GM12878 (cell line): ENCODE results near the gene BRINP3. TPM values are rescaled to one million over a fixed set of nuclear protein-coding genes. Genes with fewer than 3 reads are reported as not detected.

Experiments
- ATAC-seq: fragments of 200-7000 bp; cut with Tn5 transposase; 3 replicates; pipeline ENCODE4 v1.9.1; 2020; ENCODE audit warnings: mild to moderate bottlenecking, moderate library complexity
- BruUV-seq: library from RNA; stranded (reverse); fragments of 400-500 nt; replicated peaks from 2 replicates; lab custom pipeline; 2021; lab: Mats Ljungman, UMichigan
- CTCF ChIA-PET: fragments of 300-600 bp; sonication (Branson Sonifier 250); formaldehyde crosslinking; extraction: SDS; loops from one replicate; lab custom pipeline; 2021; ENCODE audit warnings: inconsistent platforms; lab: Yijun Ruan, JAX
- POLR2A ChIA-PET: fragments of 350-600 bp; formaldehyde crosslinking; extraction: SDS; loops from one replicate; lab custom pipeline; 2021; ENCODE audit warnings: inconsistent platforms; lab: Charles Lee
- RAD21 ChIA-PET: fragments of 300-600 bp; sonication (Branson Sonifier 250); formaldehyde crosslinking; loops from one replicate; lab custom pipeline; 2023; ENCODE audit warnings: antibody characterized with exemption; ENCODE audit not compliant: unreplicated experiment; lab: Charles Lee
- SMC1A ChIA-PET: fragments of 300-600 bp; sonication (Branson Sonifier 250); formaldehyde crosslinking; loops from one replicate; lab custom pipeline; 2023; ENCODE audit not compliant: unreplicated experiment, uncharacterized antibody; lab: Charles Lee
- DNase-seq: peaks from one replicate; pipeline ENCODE4 v3.0.0-alpha.2; 2011; ENCODE audit warnings: low read depth, low spot score
- FAIRE-seq: peaks from 3 replicates; lab custom pipeline; 2011; peaks lifted over from hg19 to GRCh38; lab: Jason Lieb, UNC
- H2AFZ ChIP-seq: 2 replicates; pipeline ENCODE4 v1.6.0; 2011; ENCODE audit warnings: low read depth, low read length, control low read depth; ENCODE audit not compliant: control insufficient read depth
- H3K27ac ChIP-seq: 2 replicates; pipeline ENCODE4 v1.5.1; 2011; ENCODE audit warnings: control low read depth; ENCODE audit not compliant: control insufficient read depth, insufficient read depth
- H3K27me3 ChIP-seq, 2 experiments: replicated peaks in 1 of 2; 2 replicates each; pipeline versions ENCODE4 v1.6.0 to v1.6.1; 2011; ENCODE audit warnings: low read length in 1 of 2; ENCODE audit not compliant: control insufficient read depth in 2 of 2, insufficient read depth in 2 of 2
- H3K36me3 ChIP-seq, 2 experiments: 2 replicates each; pipeline ENCODE4 v1.5.1; 2011; ENCODE audit warnings: low read length in 1 of 2; ENCODE audit not compliant: control insufficient read depth in 2 of 2, insufficient read depth in 2 of 2
- H3K4me1 ChIP-seq: 2 replicates; pipeline ENCODE4 v1.6.1; 2011; ENCODE audit warnings: mild to moderate bottlenecking, low read length, moderate library complexity, mixed read lengths; ENCODE audit not compliant: control insufficient read depth, insufficient read depth
- H3K4me2 ChIP-seq: 2 replicates; pipeline ENCODE4 v1.6.0; 2011; ENCODE audit warnings: control low read depth; ENCODE audit not compliant: control insufficient read depth, insufficient read depth
- H3K4me3 ChIP-seq: fragments of 200-600 bp; sonication (generic); 2 replicates; pipeline ENCODE4 v1.5.1; 2016
- H3K79me2 ChIP-seq: 2 replicates; pipeline ENCODE4 v1.6.0; 2011; ENCODE audit warnings: low read length; ENCODE audit not compliant: control insufficient read depth, insufficient read depth
- H3K9ac ChIP-seq: 2 replicates; pipeline ENCODE4 v1.8.0; 2011; ENCODE audit warnings: low read length, control low read depth, mixed read lengths; ENCODE audit not compliant: control insufficient read depth, insufficient read depth
- H3K9me3 ChIP-seq: replicated peaks from 3 replicates; pipeline ENCODE4 v1.5.1; 2011; ENCODE audit warnings: mild to moderate bottlenecking, low read length; ENCODE audit not compliant: control insufficient read depth, insufficient read depth
- H4K20me1 ChIP-seq: 2 replicates; pipeline ENCODE4 v1.6.0; 2011; ENCODE audit not compliant: control insufficient read depth, insufficient read depth
- CBX5 ChIP-seq: sonication (generic); IDR thresholded peaks from 2 replicates; pipeline ENCODE4 v1.6.1; 2016; ENCODE audit warnings: low read depth, moderate library complexity, mild to moderate bottlenecking, inconsistent platforms
- DPF2 ChIP-seq: fragments of 450-650 bp; IDR thresholded peaks from 2 replicates; pipeline ENCODE4 v1.6.1; 2017; ENCODE audit warnings: mild to moderate bottlenecking
- IKZF1 ChIP-seq: fragments of 450-650 bp; conservative IDR thresholded peaks from 2 replicates; pipeline ENCODE4 v1.6.1; 2017; ENCODE audit warnings: antibody characterized with exemption, mild to moderate bottlenecking
- MEF2B ChIP-seq: fragments of 450-650 bp; IDR thresholded peaks from 2 replicates; pipeline ENCODE4 v1.6.1; 2018; ENCODE audit warnings: mild to moderate bottlenecking, moderate library complexity; ENCODE audit not compliant: partially characterized antibody, poor library complexity, severe bottlenecking
- MTA2 ChIP-seq: fragments of 450-650 bp; IDR thresholded peaks from 2 replicates; pipeline ENCODE4 v1.6.1; 2016; ENCODE audit warnings: low read depth, mild to moderate bottlenecking, moderate library complexity
- NFYB ChIP-seq: IDR thresholded peaks from 2 replicates; pipeline ENCODE4 v1.6.1; 2011; ENCODE audit warnings: low read depth, mild to moderate bottlenecking, low read length, improper control_type of control experiment, moderate library complexity; ENCODE audit not compliant: insufficient read depth
- SPI1 ChIP-seq: IDR thresholded peaks from 2 replicates; pipeline ENCODE4 v1.6.1; 2011; ENCODE audit warnings: low read depth, mild to moderate bottlenecking, low read length, moderate library complexity, borderline replicate concordance; ENCODE audit not compliant: insufficient read depth
- TCF12 ChIP-seq: IDR thresholded peaks from 2 replicates; pipeline ENCODE4 v1.6.1; 2011; ENCODE audit warnings: low read depth, mild to moderate bottlenecking, low read length
- TCF7 ChIP-seq: IDR thresholded peaks from 2 replicates; pipeline ENCODE4 v1.6.1; 2014; ENCODE audit warnings: antibody characterized with exemption, borderline replicate concordance
- ZNF622 ChIP-seq: fragments of 450-650 bp; IDR thresholded peaks from 2 replicates; pipeline ENCODE4 v1.6.1; 2017; ENCODE audit warnings: mild to moderate bottlenecking, inconsistent platforms
- ZZZ3 ChIP-seq: IDR thresholded peaks from 2 replicates; pipeline ENCODE4 v1.6.1; 2011; ENCODE audit warnings: low read depth; ENCODE audit not compliant: control insufficient read depth, insufficient read length
- WGBS: methylation state at CpG from one replicate; pipeline ENCODE4 v1.1.6; 2016; ENCODE audit warnings: low lambda C conversion rate; ENCODE audit not compliant: insufficient replicate concordance, insufficient coverage; ENCODE audit errors: missing lambda C conversion rate; 5-methylcytosine and 5-hydroxymethylcytosine counted together
- in situ Hi-C: fragments of 300-500 bp; cut with MboI; formaldehyde crosslinking; loops from 9 replicates; pipeline ENCODE4 v1.14.3; 2018; ENCODE audit warnings: mixed read lengths
- intact Hi-C: fragments of 100-400 bp; cut with micrococcal nuclease; formaldehyde crosslinking; loops from one replicate; pipeline ENCODE4 v1.14.2; 2022; ENCODE audit not compliant: unreplicated experiment
- polyA plus RNA-seq, 11 experiments: library from polyadenylated mRNA; depleted of rRNA in 4 of 11; unstranded in 6 of 11; stranded (reverse) in 5 of 11; fragments of >200 nt; fragmentation: Nextera tagmentation in 4 of 11; fragmentation: Illumina TruSeq in 1 of 11; extraction: Ambion mirVana in 4 of 11; extraction: Trizol in 1 of 11; gene quantifications; 1 replicate in 1 of 11; 2 replicates in 10 of 11; pipeline versions ENCODE4 v1.2.1 to v1.2.3, GENCODE V29; 2011 to 2016; ENCODE audit warnings: inconsistent platforms in 2 of 11, missing spikeins in 2 of 11, low read depth in 1 of 11
- total RNA-seq, 4 experiments: library from RNA; depleted of rRNA in 3 of 4; stranded (reverse); fragments of >200 nt in 3 of 4; fragmentation: Illumina TruSeq in 1 of 4; extraction: Trizol in 1 of 4; gene quantifications; 2 replicates each; pipeline versions ENCODE4 v1.2.1 to v1.2.3, GENCODE V29; 2013 to 2021
- TF ChIP-seq, protein P1 (sequence below): fragments of 450-650 bp; formaldehyde crosslinking; IDR thresholded peaks from 2 replicates; pipeline ENCODE4 v1.4.0; 2020; ENCODE audit warnings: mild to moderate bottlenecking, moderate library complexity
- TF ChIP-seq, protein P2 (sequence below): fragments of 150-350 bp; IDR thresholded peaks from 2 replicates; pipeline ENCODE4 v1.6.1; 2014; ENCODE audit warnings: mild to moderate bottlenecking, low read depth, low read length

Gene BRINP3
- total and polyA plus RNA-seq, 10 of the 15 experiments (the other 5 are each of a cell fraction or from before 2014, with no cell fraction given), result under 0.01 TPM; not detected in 9

DNA sequence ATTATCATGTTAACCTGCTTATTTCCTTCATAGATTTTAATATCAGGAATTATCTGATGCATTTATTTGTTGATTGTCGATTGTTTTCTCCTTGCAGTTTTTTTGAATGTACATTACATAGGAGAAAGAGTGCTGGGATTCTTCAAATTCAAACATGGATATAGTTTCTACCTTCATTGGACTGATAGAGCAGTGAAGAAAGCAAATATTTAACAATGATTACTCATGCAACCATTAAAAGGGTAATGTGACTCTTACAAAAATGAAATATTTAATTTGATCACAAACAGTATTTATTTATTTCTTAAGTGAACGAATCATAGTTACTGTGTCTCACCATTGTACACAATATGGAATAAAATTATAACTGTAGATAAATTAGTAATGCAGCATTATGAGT is 350.9 kb downstream of the BRINP3 start:
- no peaks in the 10 kb centered on the region for H4K20me1 ChIP-seq
- no peak for DNase-seq
- H3K4me3 ChIP-seq, result no peak overlapping the region
- H3K9ac ChIP-seq, result no peak overlapping the region
- no peak for TF ChIP-seq CBX5
- no peak for TF ChIP-seq DPF2
- H2AFZ ChIP-seq, result no peak overlapping the region
- 0% methylated on average over 2 of the region's 2 CpGs for WGBS
- H3K27ac ChIP-seq, result no peak overlapping the region
- no TSS peak for BruUV-seq
- no peak for ATAC-seq
- intact Hi-C loops, result no loop called here
- H3K4me1 ChIP-seq, result no peaks in the 10 kb centered on the region
- H3K9me3 ChIP-seq, result no peaks in the 10 kb centered on the region
- H3K79me2 ChIP-seq, result no peaks in the 10 kb centered on the region
- H3K4me2 ChIP-seq, result no peak overlapping the region
- FAIRE-seq, result no peak
- ChIA-PET POLR2A (no interaction called here), RAD21 (no interaction called here), SMC1A (no interaction called here), CTCF (no interaction called here)
- in situ Hi-C loops, result no loop called here
- H3K27me3 ChIP-seq, result no peaks in the 10 kb centered on the region
- H3K36me3 ChIP-seq, result no peaks in the 10 kb centered on the region

DNA sequence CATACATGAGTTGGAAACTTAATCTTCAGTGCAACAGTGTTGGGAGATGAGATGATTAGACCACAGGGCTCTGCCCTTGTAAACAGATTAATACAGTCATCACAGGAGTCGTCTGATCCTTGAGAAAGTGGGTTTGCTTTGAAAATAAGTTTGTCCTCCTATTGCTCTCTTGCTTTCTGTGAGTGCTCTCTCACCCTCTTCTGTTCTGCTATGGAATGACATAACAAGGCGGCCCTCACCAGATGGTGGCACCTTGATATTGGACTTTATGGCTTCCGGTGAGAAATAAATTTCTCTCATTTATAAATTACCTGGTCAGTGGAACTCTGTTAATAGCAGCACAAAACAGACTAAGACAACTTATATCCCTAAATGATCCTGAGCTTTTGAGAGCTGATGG is 353.6 kb downstream of the BRINP3 start:
- SMC1A ChIA-PET, result no interaction called here
- TF ChIP-seq SPI1, result no peak
- TF ChIP-seq, protein P1, sequence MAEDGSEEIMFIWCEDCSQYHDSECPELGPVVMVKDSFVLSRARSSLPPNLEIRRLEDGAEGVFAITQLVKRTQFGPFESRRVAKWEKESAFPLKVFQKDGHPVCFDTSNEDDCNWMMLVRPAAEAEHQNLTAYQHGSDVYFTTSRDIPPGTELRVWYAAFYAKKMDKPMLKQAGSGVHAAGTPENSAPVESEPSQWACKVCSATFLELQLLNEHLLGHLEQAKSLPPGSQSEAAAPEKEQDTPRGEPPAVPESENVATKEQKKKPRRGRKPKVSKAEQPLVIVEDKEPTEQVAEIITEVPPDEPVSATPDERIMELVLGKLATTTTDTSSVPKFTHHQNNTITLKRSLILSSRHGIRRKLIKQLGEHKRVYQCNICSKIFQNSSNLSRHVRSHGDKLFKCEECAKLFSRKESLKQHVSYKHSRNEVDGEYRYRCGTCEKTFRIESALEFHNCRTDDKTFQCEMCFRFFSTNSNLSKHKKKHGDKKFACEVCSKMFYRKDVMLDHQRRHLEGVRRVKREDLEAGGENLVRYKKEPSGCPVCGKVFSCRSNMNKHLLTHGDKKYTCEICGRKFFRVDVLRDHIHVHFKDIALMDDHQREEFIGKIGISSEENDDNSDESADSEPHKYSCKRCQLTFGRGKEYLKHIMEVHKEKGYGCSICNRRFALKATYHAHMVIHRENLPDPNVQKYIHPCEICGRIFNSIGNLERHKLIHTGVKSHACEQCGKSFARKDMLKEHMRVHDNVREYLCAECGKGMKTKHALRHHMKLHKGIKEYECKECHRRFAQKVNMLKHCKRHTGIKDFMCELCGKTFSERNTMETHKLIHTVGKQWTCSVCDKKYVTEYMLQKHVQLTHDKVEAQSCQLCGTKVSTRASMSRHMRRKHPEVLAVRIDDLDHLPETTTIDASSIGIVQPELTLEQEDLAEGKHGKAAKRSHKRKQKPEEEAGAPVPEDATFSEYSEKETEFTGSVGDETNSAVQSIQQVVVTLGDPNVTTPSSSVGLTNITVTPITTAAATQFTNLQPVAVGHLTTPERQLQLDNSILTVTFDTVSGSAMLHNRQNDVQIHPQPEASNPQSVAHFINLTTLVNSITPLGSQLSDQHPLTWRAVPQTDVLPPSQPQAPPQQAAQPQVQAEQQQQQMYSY (CRISPR knock-in tag), result no peak
- no peak for TF ChIP-seq MEF2B
- TF ChIP-seq TCF7, result no peak
- no peak for TF ChIP-seq MTA2
- TF ChIP-seq, protein P2, sequence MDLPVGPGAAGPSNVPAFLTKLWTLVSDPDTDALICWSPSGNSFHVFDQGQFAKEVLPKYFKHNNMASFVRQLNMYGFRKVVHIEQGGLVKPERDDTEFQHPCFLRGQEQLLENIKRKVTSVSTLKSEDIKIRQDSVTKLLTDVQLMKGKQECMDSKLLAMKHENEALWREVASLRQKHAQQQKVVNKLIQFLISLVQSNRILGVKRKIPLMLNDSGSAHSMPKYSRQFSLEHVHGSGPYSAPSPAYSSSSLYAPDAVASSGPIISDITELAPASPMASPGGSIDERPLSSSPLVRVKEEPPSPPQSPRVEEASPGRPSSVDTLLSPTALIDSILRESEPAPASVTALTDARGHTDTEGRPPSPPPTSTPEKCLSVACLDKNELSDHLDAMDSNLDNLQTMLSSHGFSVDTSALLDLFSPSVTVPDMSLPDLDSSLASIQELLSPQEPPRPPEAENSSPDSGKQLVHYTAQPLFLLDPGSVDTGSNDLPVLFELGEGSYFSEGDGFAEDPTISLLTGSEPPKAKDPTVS, result no peak
- TF ChIP-seq NFYB, result no peak
- TF ChIP-seq TCF12, result no peak
- TF ChIP-seq ZNF622, result no peak
- TF ChIP-seq IKZF1, result no peak
- no peak for TF ChIP-seq ZZZ3

More for the DNA sequence above, 353.6 kb downstream of the BRINP3 start:
- Histone ChIP-seq H3K4me2 (no peak overlapping the region), H3K4me3 (no peak overlapping the region), H4K20me1 (no peaks in the 10 kb centered on the region), H3K27me3 (no peaks in the 10 kb centered on the region), H3K9ac (no peak overlapping the region), H2AFZ (no peak overlapping the region), H3K79me2 (no peaks in the 10 kb centered on the region), H3K4me1 (no peaks in the 10 kb centered on the region), H3K36me3 (no peaks in the 10 kb centered on the region), H3K27ac (no peak overlapping the region), H3K9me3 (no peaks in the 10 kb centered on the region)
- no peak for FAIRE-seq
- ChIA-PET CTCF (no interaction called here), POLR2A (no interaction called here), RAD21 (no interaction called here)
- no peak for DNase-seq
- WGBS, result 40% methylated on average over 3 of the region's 3 CpGs
- in situ Hi-C loops, result no loop called here
- no peak; the same call in 2 of the 3 replicates for ATAC-seq
- BruUV-seq, result no TSS peak
- intact Hi-C loops, result no loop called here
